Measurements from ENCODE around the gene CD2BP2.

DNA sequence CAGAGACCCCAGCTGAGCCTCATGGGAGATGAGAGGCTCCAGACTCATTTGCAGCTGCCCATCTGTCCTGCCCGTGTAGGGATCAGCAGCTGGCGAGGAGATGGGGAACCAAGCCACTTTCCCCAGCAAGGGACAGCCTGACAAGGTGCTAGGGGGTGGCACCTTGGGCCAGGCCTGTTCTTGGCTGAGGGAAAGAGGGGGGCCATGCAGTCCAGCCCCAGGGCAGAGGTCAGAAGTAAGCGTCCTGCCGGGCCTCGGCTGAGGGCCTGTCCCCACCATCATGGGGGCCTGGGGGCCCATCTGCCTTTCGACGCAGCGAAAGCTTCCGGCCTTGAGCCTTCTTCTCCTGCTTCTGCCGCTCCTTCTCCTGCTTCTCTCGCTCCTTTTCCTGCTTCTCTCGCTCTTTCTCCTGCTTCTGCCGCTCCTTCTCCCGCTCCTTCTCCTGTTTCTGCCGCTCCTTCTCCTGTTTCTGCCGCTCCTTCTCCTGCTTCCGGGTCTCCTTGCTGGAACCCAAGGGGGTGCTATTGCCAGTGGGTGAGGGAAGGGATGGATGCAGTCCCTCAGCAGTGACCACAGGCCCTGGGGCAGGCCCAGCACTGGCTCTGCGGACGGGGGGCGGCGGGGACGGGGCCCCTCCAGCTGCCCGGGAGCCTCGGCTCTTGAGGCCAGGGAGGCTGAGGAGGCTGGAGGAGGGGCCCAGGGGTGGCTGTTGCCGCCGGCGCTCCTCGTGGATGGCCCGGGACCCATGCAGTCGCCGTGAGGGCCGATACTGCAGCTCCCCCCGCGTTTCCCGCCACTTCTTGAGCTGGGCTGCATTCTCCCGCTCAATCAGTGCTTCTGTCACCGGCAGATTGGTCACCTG lies 2.8 kb upstream of the CD2BP2 start:
- TF ChIP-seq CTCF (conservative IDR thresholded peaks at IDR 0.05; ENCODE audit: low read length) = no peak
- no peak for TF ChIP-seq EZH2phosphoT487 (IDR thresholded peaks at IDR 0.05; ENCODE audit: borderline replicate concordance)

Measured in Loucy (cell line).